ENCODE results near the gene ZNF57.
"Not testable (repeated sequence)": the region's sequence is repeated elsewhere in the genome, so short reads cannot be mapped to it uniquely, and the experiment has no call there.

The ZNF57 gene

DNA sequence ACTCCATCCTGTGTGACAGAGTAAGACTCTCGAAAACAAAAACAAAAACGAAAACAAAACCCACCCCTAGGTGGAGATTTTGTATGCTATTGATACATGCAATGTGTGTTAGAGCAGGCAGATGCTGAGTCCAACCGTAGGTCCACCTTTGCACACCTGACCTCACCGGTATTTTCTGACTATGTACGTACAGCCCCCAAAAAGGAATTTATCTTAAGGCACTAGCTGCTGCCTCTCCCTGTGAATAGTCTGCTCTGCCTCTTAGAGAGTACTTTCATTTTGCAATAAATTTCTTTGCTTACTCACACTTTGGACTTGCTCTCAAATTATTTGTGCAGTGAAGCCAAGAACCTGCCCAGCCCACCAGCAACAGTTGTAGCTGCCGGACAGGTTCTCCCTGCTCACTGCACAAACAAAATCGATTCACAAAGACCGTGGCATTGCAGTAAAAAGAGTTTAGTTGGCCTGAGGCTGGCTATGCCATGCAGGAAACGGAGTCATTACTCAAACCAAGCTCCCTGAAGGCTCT lies 52.3 kb downstream of the ZNF57 start:
- DNase-seq (ENCODE audit: low read depth), result no peak

- DNase-seq (ENCODE audit: low read depth), result no peak
These were observed 56.4 kb downstream of the ZNF57 start for GRCh38 chr19:2957160-2957559.

DNA sequence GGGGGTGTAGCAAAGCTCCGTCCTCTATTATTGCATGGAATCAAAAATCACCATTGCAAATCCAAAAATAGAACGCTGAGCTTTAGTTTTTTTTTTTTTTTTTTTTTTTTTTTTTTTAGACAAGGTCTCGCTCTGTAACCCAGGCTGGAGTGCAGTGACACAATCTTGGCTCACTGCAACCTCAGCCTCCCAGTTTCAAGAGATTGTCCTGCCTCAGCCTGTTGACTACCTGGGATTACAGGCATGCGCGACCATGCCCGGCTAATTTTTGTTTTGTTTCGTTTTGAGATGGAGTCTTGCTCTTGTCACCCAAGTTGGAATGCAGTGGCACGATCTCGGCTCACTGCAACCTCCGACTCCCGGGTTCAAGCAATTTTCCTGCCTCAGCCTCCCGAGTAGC lies 59.4 kb downstream of the ZNF57 start:
- no peak for DNase-seq (ENCODE audit: low read depth)

- DNase-seq (ENCODE audit: low read depth), result no peak
These were observed 61.4 kb downstream of the ZNF57 start for GRCh38 chr19:2962018-2962670.

GRCh38 chr19:2963122-2963521 lies 62.4 kb downstream of the ZNF57 start:
- DNase-seq (ENCODE audit: low read depth), result no peak

- DNase-seq (ENCODE audit: low read depth), result not testable (repeated sequence)
These were observed 62.9 kb downstream of the ZNF57 start for GRCh38 chr19:2963631-2964030.

DNA sequence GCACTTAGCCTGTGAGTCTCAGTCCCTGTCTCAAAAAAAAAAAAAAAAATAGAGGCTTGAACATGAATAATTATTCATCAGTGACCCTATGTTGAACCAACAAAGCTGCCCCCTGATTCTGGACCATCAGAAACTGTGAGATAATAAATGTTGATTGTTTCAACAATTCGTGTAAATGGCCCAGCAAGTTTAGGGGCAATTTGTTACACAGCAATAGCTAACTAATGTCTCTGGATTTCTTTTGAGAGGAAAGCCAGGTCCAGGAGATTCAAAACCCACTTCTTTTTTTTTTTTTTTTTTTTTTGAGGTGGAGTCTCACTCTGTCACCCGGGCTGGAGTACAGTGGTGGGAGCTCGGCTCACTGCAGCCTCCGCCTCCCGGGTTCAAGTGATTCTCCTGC lies 64.1 kb downstream of the ZNF57 start:
- no peak for DNase-seq (ENCODE audit: low read depth)

- DNase-seq (ENCODE audit: low read depth), result no peak
These were observed 67.2 kb downstream of the ZNF57 start for GRCh38 chr19:2967972-2968371.
